Panc1 (cell line): ENCODE results near the gene RCN1.

ENCODE experiments used
- POLR2AphosphoS5 ChIP-seq: IDR thresholded peaks from 2 replicates; pipeline ENCODE4 v1.6.1; 2012; ENCODE audit warnings: mild to moderate bottlenecking, low read depth, low read length, moderate library complexity
- TCF7L2 ChIP-seq: IDR thresholded peaks from 2 replicates; pipeline ENCODE4 v1.6.1; 2011; ENCODE audit warnings: mild to moderate bottlenecking, low read depth, low read length, inconsistent platforms

DNA sequence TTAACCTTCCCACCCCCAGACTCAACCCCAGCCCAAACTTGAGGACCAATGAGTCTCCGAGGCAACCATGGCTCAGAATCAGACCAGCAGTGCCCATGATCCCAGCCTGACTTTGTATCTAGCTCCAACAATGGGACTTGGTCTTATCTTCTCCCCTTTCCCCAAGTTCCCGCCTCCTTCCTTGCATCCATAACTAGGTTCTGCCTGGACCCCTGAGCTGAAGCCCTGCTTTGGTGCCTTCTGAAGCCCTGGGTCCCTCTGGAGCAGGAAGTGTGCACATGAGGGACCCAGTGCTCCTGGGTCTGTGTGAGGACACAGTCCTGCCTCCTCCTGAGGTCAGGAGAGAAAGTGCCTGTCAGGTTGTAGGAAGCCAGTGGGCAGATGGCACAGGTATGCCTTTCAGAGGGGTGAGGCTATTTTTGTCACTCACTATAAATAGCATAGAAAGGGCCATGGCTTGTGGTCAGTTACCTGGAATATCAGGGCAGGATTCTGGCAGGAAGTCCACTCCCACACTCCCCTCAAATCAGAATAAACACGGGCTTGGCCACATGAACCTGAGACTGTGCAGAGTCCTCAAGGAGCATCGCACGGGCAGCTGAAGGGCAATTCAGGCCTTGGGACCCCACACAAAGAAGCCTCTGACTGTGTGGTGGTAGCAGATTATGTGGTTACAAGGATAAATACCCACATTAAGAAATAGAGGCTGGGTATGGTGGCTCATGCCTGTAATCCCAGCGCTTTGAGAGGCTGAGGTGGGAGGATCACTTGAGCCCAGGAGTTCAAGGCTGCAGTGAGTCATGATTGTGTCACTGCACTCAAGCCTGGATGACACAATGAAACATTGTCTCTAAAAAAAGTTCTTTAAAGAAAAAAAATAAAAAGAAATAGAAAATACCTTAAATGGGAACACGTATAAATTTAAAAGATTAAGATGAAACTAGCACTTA lies 27.4 kb downstream of the RCN1 start:
- TF ChIP-seq POLR2AphosphoS5 = no peak
- no peak for TF ChIP-seq TCF7L2
